ENCODE measurements around the gene ORMDL2. TPM values are rescaled to one million over a fixed set of nuclear protein-coding genes. Genes with fewer than 3 reads are reported as not detected.

ORMDL2 gene
- total and polyA plus RNA-seq, 12 donors: 11.7 to 97.7 (median 45.1) TPM

- Histone ChIP-seq H3K27me3 (no peaks in the 10 kb centered on the region), H3K4me3 (no peak overlapping the region), H3K4me1 (replicated peaks in 1 of 2) (no peaks in the 10 kb centered on the region), H3K36me3 (replicated peaks in 1 of 2) (peaks cover 0 to 75% of the 10 kb centered on the region in 2 donors), H3K9me3 (replicated peaks in 1 of 3) (no peaks in the 10 kb centered on the region), H3K27ac (no peak overlapping the region)
- no peak for TF ChIP-seq POLR2A (IDR thresholded peaks at IDR 0.05)
- TF ChIP-seq, protein P1, sequence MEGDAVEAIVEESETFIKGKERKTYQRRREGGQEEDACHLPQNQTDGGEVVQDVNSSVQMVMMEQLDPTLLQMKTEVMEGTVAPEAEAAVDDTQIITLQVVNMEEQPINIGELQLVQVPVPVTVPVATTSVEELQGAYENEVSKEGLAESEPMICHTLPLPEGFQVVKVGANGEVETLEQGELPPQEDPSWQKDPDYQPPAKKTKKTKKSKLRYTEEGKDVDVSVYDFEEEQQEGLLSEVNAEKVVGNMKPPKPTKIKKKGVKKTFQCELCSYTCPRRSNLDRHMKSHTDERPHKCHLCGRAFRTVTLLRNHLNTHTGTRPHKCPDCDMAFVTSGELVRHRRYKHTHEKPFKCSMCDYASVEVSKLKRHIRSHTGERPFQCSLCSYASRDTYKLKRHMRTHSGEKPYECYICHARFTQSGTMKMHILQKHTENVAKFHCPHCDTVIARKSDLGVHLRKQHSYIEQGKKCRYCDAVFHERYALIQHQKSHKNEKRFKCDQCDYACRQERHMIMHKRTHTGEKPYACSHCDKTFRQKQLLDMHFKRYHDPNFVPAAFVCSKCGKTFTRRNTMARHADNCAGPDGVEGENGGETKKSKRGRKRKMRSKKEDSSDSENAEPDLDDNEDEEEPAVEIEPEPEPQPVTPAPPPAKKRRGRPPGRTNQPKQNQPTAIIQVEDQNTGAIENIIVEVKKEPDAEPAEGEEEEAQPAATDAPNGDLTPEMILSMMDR (IDR thresholded peaks at IDR 0.05): no peak
- no peak for DNase-seq
- intact Hi-C loops (cut with DNase I): loop anchor here in 1 of 2 donors (5.0 kb wide), 1 partner anchor 54 kb away; the partner anchor contains the start of gene GDF11
Observed at GRCh38 chr12:55795950-55796349, 21.9 kb upstream of the ORMDL2 start.

DNA sequence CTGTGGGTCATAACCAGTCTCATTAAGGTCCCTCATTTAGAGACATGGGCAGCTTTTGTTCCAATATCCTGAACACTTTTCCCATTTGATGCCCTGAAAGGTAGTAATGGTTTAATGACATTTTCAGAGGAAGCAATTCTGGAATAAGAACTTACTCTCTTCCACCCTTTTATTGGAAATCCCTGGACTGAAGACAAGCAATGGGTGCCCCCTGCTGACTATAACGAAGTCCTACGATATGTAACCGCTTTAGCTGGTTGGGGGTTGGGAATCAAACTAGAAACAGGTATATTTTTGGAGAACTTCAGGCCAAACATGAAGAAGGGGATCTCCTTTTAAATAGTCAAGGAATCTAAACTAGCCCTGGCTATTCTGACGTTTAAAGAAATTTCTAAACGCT, 20.8 kb upstream of the ORMDL2 start:
- Histone ChIP-seq H3K4me1 (replicated peaks in 1 of 2) (no peaks in the 10 kb centered on the region), H3K36me3 (replicated peaks in 1 of 2) (peaks cover 0 to 80% of the 10 kb centered on the region in 2 donors), H3K4me3 (no peak overlapping the region), H3K27me3 (no peaks in the 10 kb centered on the region), H3K9me3 (replicated peaks in 1 of 3) (no peaks in the 10 kb centered on the region), H3K27ac (no peak overlapping the region)
- WGBS, 4 donors: 41 to 56% (median 45%) methylated on average over 5 of the region's 5 CpGs
- DNase-seq: peak in 3 of 7 donors; percentile 35 to 42 (median 36)
- TF ChIP-seq POLR2A (IDR thresholded peaks at IDR 0.05): no peak
- TF ChIP-seq, protein P1 (IDR thresholded peaks at IDR 0.05): peak in 5 of 6 experiments; percentile 31 to 57 (median 51)
- intact Hi-C loops (cut with DNase I): loop anchor here in 1 of 2 donors (5.0 kb wide), 1 partner anchor 55 kb away; the partner anchor contains the start of gene GDF11

DNA sequence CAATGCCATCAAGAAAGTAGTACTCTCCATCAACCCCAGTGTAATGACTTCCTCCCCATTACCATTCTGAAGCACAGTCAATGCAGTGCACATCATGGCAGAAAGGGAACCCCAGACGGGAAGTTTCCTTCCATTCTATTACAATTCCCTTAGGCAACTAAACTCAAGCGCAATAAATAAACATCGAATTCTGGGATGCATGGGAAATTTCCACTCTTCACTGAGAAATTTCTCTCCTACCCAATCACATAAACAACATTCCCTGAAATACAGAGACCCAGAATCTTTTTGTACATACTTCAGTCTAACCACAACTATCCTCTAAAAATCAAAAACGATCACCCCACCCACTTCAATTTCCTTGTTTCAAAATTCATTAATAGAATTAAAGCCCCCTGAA, 20.3 kb upstream of the ORMDL2 start:
- no peaks in the 10 kb centered on the region for H3K27me3 ChIP-seq
- H3K4me1 ChIP-seq (replicated peaks in 1 of 2): no peaks in the 10 kb centered on the region
- H3K27ac ChIP-seq: no peak overlapping the region
- intact Hi-C loops (cut with DNase I): loop anchor here in 1 of 2 donors (5.0 kb wide), 1 partner anchor 55 kb away; the partner anchor contains the start of gene GDF11
- TF ChIP-seq, protein P1 (IDR thresholded peaks at IDR 0.05): no peak
- TF ChIP-seq POLR2A (IDR thresholded peaks at IDR 0.05): no peak
- peaks cover 0 to 75% of the 10 kb centered on the region in 2 donors for H3K36me3 ChIP-seq (replicated peaks in 1 of 2)
- DNase-seq: no peak
- 81 to 87% (median 83%) methylated on average over 4 of the region's 4 CpGs for WGBS, 4 donors
- H3K4me3 ChIP-seq: no peak overlapping the region
- no peaks in the 10 kb centered on the region for H3K9me3 ChIP-seq (replicated peaks in 1 of 3)

DNA sequence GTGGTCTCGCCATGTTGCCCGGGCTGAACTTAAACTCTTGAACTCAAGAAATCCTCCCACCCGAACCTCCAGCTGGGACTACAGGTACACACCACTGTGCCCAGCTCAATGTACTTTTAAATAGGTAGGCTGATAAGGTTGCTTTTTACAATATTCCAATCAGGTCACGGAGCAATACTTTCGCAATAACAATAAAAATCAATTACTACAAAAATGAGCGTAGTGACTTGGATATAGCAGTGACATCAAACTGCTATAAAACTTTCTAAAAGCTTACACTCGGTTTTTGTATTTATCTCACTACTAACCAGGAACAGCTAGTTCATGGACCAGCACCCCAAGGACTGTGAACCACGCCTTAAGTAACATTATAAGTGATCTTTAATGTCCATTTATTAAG, 10.9 kb upstream of the ORMDL2 start:
- TF ChIP-seq POLR2A (IDR thresholded peaks at IDR 0.05): no peak
- TF ChIP-seq, protein P1 (IDR thresholded peaks at IDR 0.05): no peak
- Histone ChIP-seq H3K36me3 (replicated peaks in 1 of 2) (peaks cover 0 to 15% of the 10 kb centered on the region in 2 donors), H3K27me3 (no peaks in the 10 kb centered on the region), H3K4me3 (no peak overlapping the region), H3K27ac (no peak overlapping the region), H3K9me3 (replicated peaks in 1 of 3) (no peaks in the 10 kb centered on the region), H3K4me1 (replicated peaks in 1 of 2) (peaks cover 0 to 4% of the 10 kb centered on the region in 2 donors)
- no peak for DNase-seq
- WGBS, 4 donors: 94 to 95% (median 95%) methylated on average over 8 of the region's 8 CpGs
- intact Hi-C loops (cut with DNase I): loop anchor here in 1 of 2 donors (10.0 kb wide), 1 partner anchor 62 kb away; the partner anchor contains the start of gene GDF11
